HEK293 (cell line): ENCODE data around the gene C22orf15.

Experiments used
- CTCF ChIA-PET: fragments of 350-600 bp; formaldehyde crosslinking; extraction: SDS; loops from one replicate; lab custom pipeline; 2021; ENCODE audit warnings: antibody characterized with exemption; lab: Yijun Ruan, JAX
- POLR2A ChIA-PET: fragments of 300-600 bp; formaldehyde crosslinking; extraction: SDS; loops from one replicate; lab custom pipeline; 2020; ENCODE audit warnings: antibody characterized with exemption, inconsistent platforms; lab: Yijun Ruan, JAX
- H3K27ac ChIP-seq: fragments of 200-500 bp; sonication (Bioruptor generic); 2 replicates; pipeline ENCODE4 v1.5.1; 2014; ENCODE audit warnings: low read depth, low read length, control low read depth, inconsistent platforms; ENCODE audit errors: extremely low read depth
- H3K36me3 ChIP-seq, 2 experiments: fragments of 200-500 bp in 1 of 2; sonication (Bioruptor generic) in 1 of 2; 1 replicate in 1 of 2; 2 replicates in 1 of 2; pipeline ENCODE4 v1.5.1; 2014 to 2017; ENCODE audit warnings: inconsistent platforms in 2 of 2, low read length in 2 of 2; ENCODE audit not compliant: control insufficient read depth in 2 of 2, insufficient read depth in 1 of 2
- H3K4me1 ChIP-seq: fragments of 200-500 bp; sonication (Bioruptor generic); 2 replicates; pipeline ENCODE4 v1.5.1; 2014; ENCODE audit warnings: mild to moderate bottlenecking, low read length, inconsistent platforms; ENCODE audit not compliant: control insufficient read depth, insufficient read depth
- H3K4me3 ChIP-seq: 2 replicates; pipeline ENCODE4 v1.5.1; 2011; ENCODE audit warnings: low read depth, mild to moderate bottlenecking, control low read depth, low read length, moderate library complexity
- H3K9me3 ChIP-seq: fragments of 200-500 bp; sonication (Bioruptor generic); 2 replicates; pipeline ENCODE4 v1.5.1; 2014; ENCODE audit warnings: low read depth, low read length, inconsistent platforms; ENCODE audit not compliant: control insufficient read depth, insufficient read depth
- BCL6B ChIP-seq: fragments of 450-650 bp; formaldehyde crosslinking; IDR thresholded peaks from 2 replicates; pipeline ENCODE4 v1.5.1; 2017; ENCODE audit warnings: missing biosample characterization, missing genetic modification characterization
- GLIS1 ChIP-seq: fragments of 450-650 bp; formaldehyde crosslinking; IDR thresholded peaks from 2 replicates; pipeline ENCODE4 v1.5.1; 2016; ENCODE audit warnings: missing biosample characterization, missing genetic modification characterization
- KLF17 ChIP-seq: fragments of 450-650 bp; formaldehyde crosslinking; IDR thresholded peaks from 2 replicates; pipeline ENCODE4 v1.5.1; 2016; ENCODE audit warnings: missing biosample characterization, missing genetic modification characterization
- MEIS1 ChIP-seq: sonication (generic); formaldehyde crosslinking; IDR thresholded peaks from 2 replicates; pipeline ENCODE4 v1.8.1; 2022; ENCODE audit warnings: missing genetic modification reagents, mild to moderate bottlenecking, borderline replicate concordance
- MYNN ChIP-seq: fragments of 450-650 bp; formaldehyde crosslinking; IDR thresholded peaks from 2 replicates; pipeline ENCODE4 v1.5.1; 2016; ENCODE audit warnings: missing biosample characterization, missing genetic modification characterization, borderline replicate concordance
- SP7 ChIP-seq: fragments of 450-650 bp; formaldehyde crosslinking; IDR thresholded peaks from 2 replicates; pipeline ENCODE4 v1.5.1; 2016; ENCODE audit warnings: missing biosample characterization, missing genetic modification characterization
- TCF7L2 ChIP-seq: IDR thresholded peaks from 2 replicates; pipeline ENCODE4 v1.6.1; 2011; ENCODE audit warnings: low read depth, mild to moderate bottlenecking, inconsistent platforms, low read length, moderate library complexity, borderline replicate concordance
- ZBTB20 ChIP-seq: fragments of 450-650 bp; formaldehyde crosslinking; IDR thresholded peaks from 2 replicates; pipeline ENCODE4 v1.5.1; 2016; ENCODE audit warnings: missing biosample characterization, missing genetic modification characterization
- ZBTB21 ChIP-seq: fragments of 450-650 bp; formaldehyde crosslinking; IDR thresholded peaks from 2 replicates; pipeline ENCODE4 v1.5.1; 2017; ENCODE audit warnings: missing biosample characterization, missing genetic modification characterization
- ZNF211 ChIP-seq: fragments of 450-650 bp; formaldehyde crosslinking; IDR thresholded peaks from 2 replicates; pipeline ENCODE4 v1.5.1; 2016; ENCODE audit warnings: low read depth, missing biosample characterization, missing genetic modification characterization
- ZNF239 ChIP-seq: fragments of 450-650 bp; formaldehyde crosslinking; IDR thresholded peaks from 2 replicates; pipeline ENCODE4 v1.5.1; 2016; ENCODE audit warnings: missing biosample characterization, missing genetic modification characterization
- ZNF274 ChIP-seq, 2 experiments: fragments of 200-500 bp in 1 of 2; fragments of 450-650 bp in 1 of 2; sonication (Bioruptor generic) in 1 of 2; formaldehyde crosslinking in 1 of 2; IDR thresholded peaks; 2 replicates each; pipeline versions ENCODE4 v1.5.1 to v1.6.1; 2014 to 2016; ENCODE audit warnings: borderline replicate concordance in 1 of 2, inconsistent platforms in 1 of 2, low read length in 1 of 2, missing biosample characterization in 1 of 2, missing genetic modification characterization in 1 of 2
- ZNF530 ChIP-seq: fragments of 450-650 bp; formaldehyde crosslinking; IDR thresholded peaks from 2 replicates; pipeline ENCODE4 v1.5.1; 2016; ENCODE audit warnings: low read depth, missing biosample characterization, missing genetic modification characterization
- ZNF561 ChIP-seq: fragments of 450-650 bp; IDR thresholded peaks from 2 replicates; pipeline ENCODE4 v1.5.1; 2018; ENCODE audit warnings: missing biosample characterization, missing genetic modification characterization, borderline replicate concordance
- ZNF629 ChIP-seq: fragments of 450-650 bp; formaldehyde crosslinking; IDR thresholded peaks from 2 replicates; pipeline ENCODE4 v1.5.1; 2017; ENCODE audit warnings: missing biosample characterization, missing genetic modification characterization
- ZNF658 ChIP-seq: fragments of 450-650 bp; formaldehyde crosslinking; IDR thresholded peaks from 2 replicates; pipeline ENCODE4; 2016; ENCODE audit warnings: missing biosample characterization, missing genetic modification characterization
- ZNF768 ChIP-seq: fragments of 450-650 bp; formaldehyde crosslinking; IDR thresholded peaks from 2 replicates; pipeline ENCODE4 v1.5.1; 2018; ENCODE audit warnings: missing biosample characterization, mild to moderate bottlenecking, missing genetic modification characterization
- ZSCAN5A ChIP-seq: fragments of 450-650 bp; formaldehyde crosslinking; IDR thresholded peaks from 2 replicates; pipeline ENCODE4 v1.5.1; 2016; ENCODE audit warnings: missing biosample characterization, missing genetic modification characterization
- TF ChIP-seq, protein P1 (sequence below): fragments of 450-650 bp; formaldehyde crosslinking; IDR thresholded peaks from 2 replicates; pipeline ENCODE4 v1.5.1; 2016; ENCODE audit warnings: missing biosample characterization, missing genetic modification characterization

The C22orf15 gene

GRCh38 chr22:23774114-23774921 is 11.5 kb downstream of the C22orf15 start (continued):
- TF ChIP-seq TCF7L2 = no peak
- TF ChIP-seq, all 188 proteins: peak for 4

DNA sequence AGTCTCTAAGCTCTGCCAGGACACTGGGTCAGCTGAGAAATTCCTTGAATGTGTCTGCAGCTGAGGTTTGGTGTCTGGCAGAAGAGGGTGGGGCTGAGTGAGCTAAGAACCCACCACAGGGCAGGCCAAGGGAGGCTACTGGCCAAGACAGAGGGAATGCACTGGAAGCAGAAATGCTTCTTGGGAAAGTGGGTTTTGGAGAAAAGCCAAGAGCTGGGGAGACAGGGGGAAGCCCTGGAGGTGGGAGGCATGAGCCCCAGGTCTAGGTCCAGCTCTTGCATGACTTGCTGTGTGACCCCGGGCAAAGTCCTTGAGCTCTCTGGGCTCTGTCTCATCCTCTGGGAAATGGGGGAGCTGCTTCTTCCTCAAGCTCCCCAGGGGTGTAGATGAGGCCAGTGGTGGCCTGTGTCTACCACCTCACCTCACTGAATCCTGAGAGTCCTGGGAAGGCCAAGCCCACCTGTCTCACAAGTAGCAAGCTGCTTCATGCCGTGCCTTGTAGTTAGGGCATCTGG is 12.2 kb downstream of the C22orf15 start:
- POLR2A ChIA-PET = interaction anchor here (0.5 to 2.4 kb wide), 9 partner anchors 11 to 1225 kb away, joined by 3 to 11 read pairs (median 4); partner anchors contain the start of genes SLC2A11, SMARCB1 and ZNF70
- Histone ChIP-seq H3K4me3 (no peak overlapping the region), H3K4me1 (peaks cover 3% of the 10 kb centered on the region), H3K9me3 (no peaks in the 10 kb centered on the region), H3K27ac (no peak overlapping the region), H3K36me3 (no peaks in the 10 kb centered on the region)
- TF ChIP-seq MYNN (tag by site-specific recombination) (no peak), ZBTB20 (tag by site-specific recombination) (no peak), ZNF629 (tag by site-specific recombination) (no peak), ZNF211 (no peak), ZNF239 (tag by site-specific recombination) (no peak), KLF17 (no peak), BCL6B (tag by site-specific recombination) (no peak), ZNF768 (tag by site-specific recombination) (peak; percentile 84; the same call in 1 of the 2 replicates), ZNF561 (no peak)
- TF ChIP-seq, protein P1, sequence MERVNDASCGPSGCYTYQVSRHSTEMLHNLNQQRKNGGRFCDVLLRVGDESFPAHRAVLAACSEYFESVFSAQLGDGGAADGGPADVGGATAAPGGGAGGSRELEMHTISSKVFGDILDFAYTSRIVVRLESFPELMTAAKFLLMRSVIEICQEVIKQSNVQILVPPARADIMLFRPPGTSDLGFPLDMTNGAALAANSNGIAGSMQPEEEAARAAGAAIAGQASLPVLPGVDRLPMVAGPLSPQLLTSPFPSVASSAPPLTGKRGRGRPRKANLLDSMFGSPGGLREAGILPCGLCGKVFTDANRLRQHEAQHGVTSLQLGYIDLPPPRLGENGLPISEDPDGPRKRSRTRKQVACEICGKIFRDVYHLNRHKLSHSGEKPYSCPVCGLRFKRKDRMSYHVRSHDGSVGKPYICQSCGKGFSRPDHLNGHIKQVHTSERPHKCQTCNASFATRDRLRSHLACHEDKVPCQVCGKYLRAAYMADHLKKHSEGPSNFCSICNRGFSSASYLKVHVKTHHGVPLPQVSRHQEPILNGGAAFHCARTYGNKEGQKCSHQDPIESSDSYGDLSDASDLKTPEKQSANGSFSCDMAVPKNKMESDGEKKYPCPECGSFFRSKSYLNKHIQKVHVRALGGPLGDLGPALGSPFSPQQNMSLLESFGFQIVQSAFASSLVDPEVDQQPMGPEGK (tag by site-specific recombination) = 0 out of 2 replicates have a peak, but pooled peaks have one; percentile 18
- CTCF ChIA-PET = interaction anchor here (0.7 to 1.8 kb wide), 6 partner anchors 8 to 121 kb away, joined by 3 to 9 read pairs (median 4); partner anchors contain the start of gene MIF

DNA sequence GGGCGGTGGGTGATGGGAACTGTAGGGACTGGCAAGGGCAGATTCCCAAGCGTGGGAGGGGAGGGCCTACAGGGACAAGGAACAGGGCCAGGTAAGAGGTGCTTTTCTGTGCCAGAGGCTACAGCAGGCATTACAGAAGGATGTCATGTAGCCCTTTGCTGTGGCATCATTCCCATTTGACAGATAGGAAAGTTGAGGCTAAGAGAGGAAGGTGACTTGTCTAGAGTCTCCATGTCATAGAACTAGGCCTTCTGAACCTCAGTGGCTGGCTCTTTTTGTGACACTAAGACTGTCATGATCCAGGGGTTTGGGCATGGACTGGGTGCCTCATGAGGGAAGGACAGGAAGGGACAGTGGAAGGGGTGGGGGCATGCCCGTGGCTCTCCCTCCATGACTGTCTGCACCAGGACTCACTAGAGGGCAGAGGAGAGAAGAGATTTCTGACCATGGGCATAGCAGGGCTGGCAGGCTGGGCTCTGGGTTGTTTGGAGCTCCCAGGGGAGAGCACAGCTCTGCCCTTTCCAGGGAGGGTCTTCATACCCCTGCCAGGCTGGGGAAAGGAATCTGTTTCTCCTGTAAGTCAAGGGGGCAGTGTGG is 13.1 kb downstream of the C22orf15 start:
- Histone ChIP-seq H3K9me3 (no peaks in the 10 kb centered on the region), H3K36me3 (no peaks in the 10 kb centered on the region), H3K4me3 (no peak overlapping the region), H3K27ac (no peak overlapping the region), H3K4me1 (peaks cover 3% of the 10 kb centered on the region)
- CTCF ChIA-PET = interaction anchor here (0.6 to 1.8 kb wide), 6 partner anchors 9 to 1006 kb away, joined by 3 to 9 read pairs (median 5); no protein-coding TSS in a partner anchor
- TF ChIP-seq SP7 (tag by site-specific recombination) (no peak), ZNF658 (tag by site-specific recombination) (no peak), GLIS1 (no peak), ZBTB21 (tag by site-specific recombination) (no peak), MEIS1 (CRISPR knock-in tag) (no peak), ZSCAN5A (no peak), ZNF530 (tag by site-specific recombination) (no peak), ZNF274 (IDR thresholded peaks at IDR 0.05; ENCODE audit: low read length) (no peak), ZNF274 (tag by site-specific recombination; IDR thresholded peaks at IDR 0.05; ENCODE audit: borderline replicate concordance) (no peak)
- POLR2A ChIA-PET = interaction anchor here (0.7 to 2.4 kb wide), 3 partner anchors 59 to 82 kb away, joined by 4 to 11 read pairs (median 5); partner anchors contain the start of gene SLC2A11
